Spinal cord (tissue), 10 donors: ENCODE data around the gene COPS7A. TPM values are rescaled to one million over a fixed set of nuclear protein-coding genes. Genes with fewer than 3 reads are reported as not detected.
A peak's percentile ranks its signal among the peaks of the same experiment; 100 is the strongest.

Experiments
- DNase-seq, 6 donors: peaks; one replicate each; pipeline versions ENCODE4 v3.0.0 to v3.0.0-alpha.2; 2013 to 2015; ENCODE audit warnings: low spot score in 6 of 6, low read depth in 4 of 6
- H3K27ac ChIP-seq: one replicate; pipeline ENCODE4 v1.5.1; 2013; ENCODE audit warnings: low read depth, low read length, control low read depth
- H3K27me3 ChIP-seq: one replicate; pipeline ENCODE4 v1.6.1; 2013; ENCODE audit warnings: low read length; ENCODE audit not compliant: control insufficient read depth, insufficient read depth
- H3K36me3 ChIP-seq: one replicate; pipeline ENCODE4 v1.6.1; 2013; ENCODE audit warnings: low read length; ENCODE audit not compliant: control insufficient read depth, insufficient read depth
- H3K4me1 ChIP-seq: one replicate; pipeline ENCODE4 v1.6.1; 2013; ENCODE audit warnings: low read length; ENCODE audit not compliant: control insufficient read depth, insufficient read depth
- H3K4me3 ChIP-seq: one replicate; pipeline ENCODE4 v1.5.1; 2013; ENCODE audit warnings: low read depth, low read length, control low read depth
- H3K9me3 ChIP-seq: one replicate; pipeline ENCODE4 v1.6.1; 2013; ENCODE audit warnings: low read length; ENCODE audit not compliant: control insufficient read depth, insufficient read depth
- WGBS: methylation state at CpG from one replicate; pipeline ENCODE4 v1.1.5; 2013; ENCODE audit warnings: missing lambda C conversion rate; ENCODE audit not compliant: insufficient coverage; 5-methylcytosine and 5-hydroxymethylcytosine counted together
- polyA plus RNA-seq, 2 donors: library from polyadenylated mRNA; unstranded; fragments of 120-200 nt; gene quantifications; one replicate each; pipeline ENCODE4 v1.2.1, GENCODE V29; 2013; ENCODE audit not compliant: insufficient read length in 2 of 2
- total RNA-seq, 2 donors: library from RNA; depleted of rRNA in 1 of 2; stranded (reverse); fragments of 120-200 nt in 1 of 2; fragments of >200 nt in 1 of 2; gene quantifications; one replicate each; pipeline versions ENCODE4 v1.2.3 to v1.2.4, GENCODE V29; 2013 to 2014
- donor health status: healthy.

The COPS7A gene
- total and polyA plus RNA-seq, 4 donors = 43.4 to 98.0 (median 81.9) TPM

- H3K27ac ChIP-seq = no peak overlapping the region
- no peaks in the 10 kb centered on the region for H3K9me3 ChIP-seq
- no peak for DNase-seq
- 81% methylated on average over 7 of the region's 8 CpGs for WGBS
- peaks cover 12% of the 10 kb centered on the region for H3K4me1 ChIP-seq
- no peaks in the 10 kb centered on the region for H3K27me3 ChIP-seq
- no peak overlapping the region for H3K4me3 ChIP-seq
- H3K36me3 ChIP-seq = no peaks in the 10 kb centered on the region
Observed at GRCh38 chr12:6757028-6757690, 33.3 kb downstream of the COPS7A start.

GRCh38 chr12:6758506-6759095, 34.8 kb downstream of the COPS7A start:
- peak in 1 of 6 donors; percentile 51 for DNase-seq
- H3K36me3 ChIP-seq = no peaks in the 10 kb centered on the region
- H3K27ac ChIP-seq = no peak overlapping the region
- no peak overlapping the region for H3K4me3 ChIP-seq
- no peaks in the 10 kb centered on the region for H3K27me3 ChIP-seq
- peaks cover 9% of the 10 kb centered on the region for H3K4me1 ChIP-seq
- WGBS = 69% methylated on average over 9 of the region's 9 CpGs
- H3K9me3 ChIP-seq = no peaks in the 10 kb centered on the region

GRCh38 chr12:6759741-6760140, 35.9 kb downstream of the COPS7A start:
- Histone ChIP-seq H3K9me3 (no peaks in the 10 kb centered on the region), H3K4me1 (peaks cover 15% of the 10 kb centered on the region), H3K36me3 (no peaks in the 10 kb centered on the region), H3K27ac (no peak overlapping the region), H3K4me3 (no peak overlapping the region), H3K27me3 (no peaks in the 10 kb centered on the region)
- WGBS = 84% methylated on average over 5 of the region's 5 CpGs
- DNase-seq = no peak

GRCh38 chr12:6763380-6763779, 39.5 kb downstream of the COPS7A start:
- DNase-seq = no peak

GRCh38 chr12:6764011-6764828, 40.4 kb downstream of the COPS7A start:
- Histone ChIP-seq H3K4me1 (peaks cover 47% of the 10 kb centered on the region), H3K27ac (peak overlapping the region; percentile 96), H3K36me3 (peaks cover 5% of the 10 kb centered on the region), H3K27me3 (no peaks in the 10 kb centered on the region), H3K9me3 (no peaks in the 10 kb centered on the region), H3K4me3 (peak overlapping the region; percentile 36)
- WGBS = 0% methylated on average over 10 of the region's 16 CpGs
- peak; percentile 94 to 100 (median 98) for DNase-seq

More at GRCh38 chr12:6763380-6763779, 39.5 kb downstream of the COPS7A start:
- Histone ChIP-seq H3K9me3 (no peaks in the 10 kb centered on the region), H3K4me3 (peak overlapping the region; percentile 36), H3K36me3 (no peaks in the 10 kb centered on the region), H3K27ac (peak overlapping the region; percentile 96), H3K4me1 (peaks cover 39% of the 10 kb centered on the region), H3K27me3 (no peaks in the 10 kb centered on the region)
- no CpG with 5 or more reads among the region's 4 CpGs for WGBS

GRCh38 chr12:6765048-6765633, 41.3 kb downstream of the COPS7A start:
- Histone ChIP-seq H3K9me3 (no peaks in the 10 kb centered on the region), H3K4me1 (peaks cover 54% of the 10 kb centered on the region), H3K27me3 (no peaks in the 10 kb centered on the region), H3K27ac (peak overlapping the region; percentile 96), H3K36me3 (peaks cover 14% of the 10 kb centered on the region), H3K4me3 (peak overlapping the region; percentile 58)
- 28% methylated on average over 6 of the region's 7 CpGs for WGBS
- DNase-seq = no peak

- Histone ChIP-seq H3K4me1 (peaks cover 57% of the 10 kb centered on the region), H3K27me3 (no peaks in the 10 kb centered on the region), H3K36me3 (peaks cover 22% of the 10 kb centered on the region), H3K4me3 (peak within 1 kb of the TSS; percentile 90), H3K27ac (peak within 1 kb of the TSS; percentile 96), H3K9me3 (no peaks in the 10 kb centered on the region)
- DNase-seq = peak in 5 of 6 donors; percentile 72 to 99 (median 85)
- WGBS = 1% methylated on average over 55 of the region's 63 CpGs
Observed at GRCh38 chr12:6765634-6766581, 42.1 kb downstream of the COPS7A start, which contains the start of gene PTMS. PTMS (plus strand) TSS chr12:6766363; CDS start chr12:6766706, 343 bp downstream.

DNA sequence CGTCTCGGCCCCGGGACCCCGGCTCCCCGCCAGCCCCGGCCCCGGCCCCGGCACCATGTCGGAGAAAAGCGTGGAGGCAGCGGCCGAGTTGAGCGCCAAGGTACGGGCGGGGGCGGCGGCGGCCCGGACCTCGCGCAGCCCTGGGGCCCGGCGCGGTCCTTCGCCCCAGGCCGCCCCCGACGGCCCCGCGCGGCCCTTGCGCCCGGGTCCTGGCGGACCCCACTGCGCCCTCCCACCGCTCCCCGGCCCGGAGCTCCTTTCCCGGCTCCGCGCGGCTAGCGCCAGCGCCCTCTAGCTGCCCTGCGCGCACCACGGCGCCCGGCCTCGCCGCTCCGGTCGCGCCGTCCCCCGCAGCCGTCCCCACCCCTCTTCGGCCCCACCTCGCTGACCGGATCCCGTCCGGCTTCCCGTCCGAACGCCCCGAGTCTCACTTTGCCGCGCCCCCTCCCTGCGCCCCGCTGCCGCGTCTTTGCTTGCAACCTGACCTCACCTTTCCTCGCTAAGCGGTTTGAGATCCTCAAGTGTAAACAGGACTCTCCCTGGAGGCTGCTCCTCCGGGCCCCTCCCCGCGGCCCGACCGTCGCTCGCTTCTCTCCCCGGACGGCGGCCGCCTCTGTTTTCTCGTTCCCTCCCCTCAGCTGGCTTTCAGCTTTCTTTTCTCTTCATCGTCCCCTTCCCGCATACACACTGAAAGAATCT, 43.0 kb downstream of the COPS7A start:
- Histone ChIP-seq H3K36me3 (peaks cover 30% of the 10 kb centered on the region), H3K27ac (peak overlapping the region; percentile 83), H3K4me3 (peak overlapping the region; percentile 90), H3K4me1 (peaks cover 60% of the 10 kb centered on the region), H3K9me3 (no peaks in the 10 kb centered on the region), H3K27me3 (no peaks in the 10 kb centered on the region)
- DNase-seq = peak in 2 of 6 donors; percentile 86 to 89
- under 1% methylated on average over 88 of the region's 88 CpGs for WGBS
